Astrocyte (in vitro differentiated cells and primary cell): ENCODE data around the gene FAM13A.

Experiments
- EZH2 ChIP-seq: IDR thresholded peaks from 2 replicates; pipeline ENCODE4 v1.6.1; 2012; ENCODE audit warnings: mild to moderate bottlenecking, low read length, inconsistent platforms; ENCODE audit not compliant: insufficient read depth
- TF ChIP-seq, protein P1 (sequence below): IDR thresholded peaks from 2 replicates; pipeline ENCODE4 v1.5.1; 2011; ENCODE audit warnings: low read depth, mild to moderate bottlenecking, inconsistent platforms, low read length, moderate library complexity; ENCODE audit not compliant: insufficient read depth

- TF ChIP-seq, protein P1, sequence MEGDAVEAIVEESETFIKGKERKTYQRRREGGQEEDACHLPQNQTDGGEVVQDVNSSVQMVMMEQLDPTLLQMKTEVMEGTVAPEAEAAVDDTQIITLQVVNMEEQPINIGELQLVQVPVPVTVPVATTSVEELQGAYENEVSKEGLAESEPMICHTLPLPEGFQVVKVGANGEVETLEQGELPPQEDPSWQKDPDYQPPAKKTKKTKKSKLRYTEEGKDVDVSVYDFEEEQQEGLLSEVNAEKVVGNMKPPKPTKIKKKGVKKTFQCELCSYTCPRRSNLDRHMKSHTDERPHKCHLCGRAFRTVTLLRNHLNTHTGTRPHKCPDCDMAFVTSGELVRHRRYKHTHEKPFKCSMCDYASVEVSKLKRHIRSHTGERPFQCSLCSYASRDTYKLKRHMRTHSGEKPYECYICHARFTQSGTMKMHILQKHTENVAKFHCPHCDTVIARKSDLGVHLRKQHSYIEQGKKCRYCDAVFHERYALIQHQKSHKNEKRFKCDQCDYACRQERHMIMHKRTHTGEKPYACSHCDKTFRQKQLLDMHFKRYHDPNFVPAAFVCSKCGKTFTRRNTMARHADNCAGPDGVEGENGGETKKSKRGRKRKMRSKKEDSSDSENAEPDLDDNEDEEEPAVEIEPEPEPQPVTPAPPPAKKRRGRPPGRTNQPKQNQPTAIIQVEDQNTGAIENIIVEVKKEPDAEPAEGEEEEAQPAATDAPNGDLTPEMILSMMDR: no peak
- TF ChIP-seq EZH2: no peak
These were observed 190.0 kb downstream of the FAM13A start for GRCh38 chr4:88866862-88867550.
